Fibroblast of villous mesenchyme (primary cell): ENCODE data around the gene TTLL12. TPM values are rescaled to one million over a fixed set of nuclear protein-coding genes. Genes with fewer than 3 reads are reported as not detected.
"Not testable (repeated sequence)": the region's sequence is repeated elsewhere in the genome, so short reads cannot be mapped to it uniquely, and the experiment has no call there.

Source experiments
- DNase-seq: peaks from one replicate; pipeline ENCODE4 v3.0.0-alpha.2; 2010; ENCODE audit warnings: low read depth
- H3K4me3 ChIP-seq: 2 replicates; pipeline ENCODE4 v1.5.1; 2011; ENCODE audit warnings: low read depth, mild to moderate bottlenecking, low read length
- total RNA-seq: library from RNA; depleted of rRNA; stranded (reverse); fragments of >200 nt; gene quantifications from 2 replicates; pipeline ENCODE4 v1.2.3, GENCODE V29; 2012
- TF ChIP-seq, protein P1 (sequence below): IDR thresholded peaks from 2 replicates; pipeline ENCODE4 v1.5.1; 2012; ENCODE audit warnings: low read depth, mild to moderate bottlenecking, low read length; ENCODE audit not compliant: insufficient read depth

Gene TTLL12
- total RNA-seq, 1 donor = 22.9 TPM

DNA sequence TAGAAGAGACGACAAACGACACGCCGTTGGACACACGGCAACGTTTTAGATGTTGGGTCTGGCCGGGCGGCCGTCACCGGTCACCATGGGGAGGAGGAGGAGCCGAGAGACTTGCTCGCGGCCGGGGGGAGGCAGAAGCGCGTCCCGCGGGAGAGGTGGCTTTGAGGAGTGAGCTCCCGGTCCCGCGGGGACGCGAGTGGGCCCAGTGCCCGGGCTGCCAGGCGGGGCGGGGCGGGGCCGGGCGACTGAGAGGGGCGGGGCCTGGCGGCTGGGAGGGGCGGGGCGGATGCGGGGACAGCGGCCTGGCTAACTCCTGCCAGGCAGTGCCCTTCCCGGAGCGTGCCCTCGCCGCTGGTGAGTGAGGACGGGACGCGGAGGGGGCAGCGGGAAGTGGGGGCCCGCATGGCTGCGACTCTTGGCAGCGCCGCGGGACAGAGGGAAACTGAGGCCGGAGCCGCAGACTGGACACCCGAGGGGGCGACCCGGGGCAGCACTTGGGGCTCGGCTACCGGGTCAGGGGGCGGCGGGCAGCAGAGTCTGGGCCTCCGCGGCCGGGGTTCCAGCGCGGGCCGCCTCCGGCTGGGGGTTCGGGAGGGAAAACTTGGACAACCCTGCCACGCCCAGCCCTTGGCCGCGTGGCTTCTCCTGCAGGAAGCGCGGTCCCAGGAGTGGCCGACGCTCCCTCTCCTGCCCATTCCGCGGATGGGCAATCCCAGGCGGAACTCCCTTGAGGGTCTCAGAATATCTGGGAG is 35.5 kb downstream of the TTLL12 start, which contains the start of gene TSPO:
TSPO (plus strand) TSS at position 309 of the 752 bp plus-strand sequence. CDS start 7,680 bp downstream, outside the sequence.
- TF ChIP-seq, protein P1, sequence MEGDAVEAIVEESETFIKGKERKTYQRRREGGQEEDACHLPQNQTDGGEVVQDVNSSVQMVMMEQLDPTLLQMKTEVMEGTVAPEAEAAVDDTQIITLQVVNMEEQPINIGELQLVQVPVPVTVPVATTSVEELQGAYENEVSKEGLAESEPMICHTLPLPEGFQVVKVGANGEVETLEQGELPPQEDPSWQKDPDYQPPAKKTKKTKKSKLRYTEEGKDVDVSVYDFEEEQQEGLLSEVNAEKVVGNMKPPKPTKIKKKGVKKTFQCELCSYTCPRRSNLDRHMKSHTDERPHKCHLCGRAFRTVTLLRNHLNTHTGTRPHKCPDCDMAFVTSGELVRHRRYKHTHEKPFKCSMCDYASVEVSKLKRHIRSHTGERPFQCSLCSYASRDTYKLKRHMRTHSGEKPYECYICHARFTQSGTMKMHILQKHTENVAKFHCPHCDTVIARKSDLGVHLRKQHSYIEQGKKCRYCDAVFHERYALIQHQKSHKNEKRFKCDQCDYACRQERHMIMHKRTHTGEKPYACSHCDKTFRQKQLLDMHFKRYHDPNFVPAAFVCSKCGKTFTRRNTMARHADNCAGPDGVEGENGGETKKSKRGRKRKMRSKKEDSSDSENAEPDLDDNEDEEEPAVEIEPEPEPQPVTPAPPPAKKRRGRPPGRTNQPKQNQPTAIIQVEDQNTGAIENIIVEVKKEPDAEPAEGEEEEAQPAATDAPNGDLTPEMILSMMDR = no peak
- peak; percentile 45 for DNase-seq

DNA sequence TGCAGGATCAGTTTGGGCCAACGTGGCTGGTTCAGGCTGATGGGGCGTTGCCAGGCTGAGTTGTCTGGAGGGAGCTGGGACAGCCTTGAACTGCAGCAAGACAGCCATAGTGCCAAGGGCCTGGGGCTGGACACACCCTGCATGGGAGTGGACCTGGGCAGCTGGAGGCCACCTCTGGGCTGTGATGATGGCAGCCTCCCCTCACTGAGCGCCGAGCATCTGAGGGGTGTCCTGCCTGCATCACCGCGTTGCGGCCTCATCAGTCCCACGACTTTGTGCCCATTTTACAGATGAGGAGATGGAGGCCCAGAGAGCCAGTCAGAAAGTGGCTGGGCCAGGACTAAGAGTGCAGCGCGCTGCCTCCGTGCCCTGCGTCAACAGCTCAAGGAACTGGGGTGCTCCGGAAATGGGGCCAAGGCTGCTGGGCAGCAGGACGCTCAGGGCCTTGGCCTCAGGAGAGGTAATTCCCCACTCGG is 36.2 kb downstream of the TTLL12 start:
- peak overlapping the region; percentile 77 for H3K4me3 ChIP-seq
- TF ChIP-seq, protein P1 = no peak
- DNase-seq = no peak

More for the DNA sequence above, 35.5 kb downstream of the TTLL12 start, which contains the start of gene TSPO:
- H3K4me3 ChIP-seq = peak within 1 kb of the TSS; percentile 77

DNA sequence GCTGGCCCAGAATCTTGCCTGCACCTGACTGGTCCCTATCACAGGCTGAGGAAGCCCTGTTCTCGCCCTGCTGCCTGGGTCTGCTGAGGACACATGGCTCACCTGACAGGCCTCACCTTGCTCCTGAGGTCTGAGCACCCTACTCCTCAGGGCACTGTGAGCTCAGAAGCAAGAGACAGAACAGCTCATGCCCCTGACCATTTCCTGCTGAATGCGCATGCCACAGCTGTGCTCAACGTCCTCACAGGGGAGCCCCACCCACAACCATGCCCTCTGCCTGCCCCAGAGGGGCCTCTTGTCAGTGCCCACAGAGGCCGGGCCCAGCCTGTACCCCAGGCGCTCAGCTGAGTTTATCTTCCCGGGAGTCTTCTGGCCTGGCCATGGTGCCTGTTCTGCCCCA is 38.4 kb downstream of the TTLL12 start:
- DNase-seq = no peak
- TF ChIP-seq, protein P1 = no peak

DNA sequence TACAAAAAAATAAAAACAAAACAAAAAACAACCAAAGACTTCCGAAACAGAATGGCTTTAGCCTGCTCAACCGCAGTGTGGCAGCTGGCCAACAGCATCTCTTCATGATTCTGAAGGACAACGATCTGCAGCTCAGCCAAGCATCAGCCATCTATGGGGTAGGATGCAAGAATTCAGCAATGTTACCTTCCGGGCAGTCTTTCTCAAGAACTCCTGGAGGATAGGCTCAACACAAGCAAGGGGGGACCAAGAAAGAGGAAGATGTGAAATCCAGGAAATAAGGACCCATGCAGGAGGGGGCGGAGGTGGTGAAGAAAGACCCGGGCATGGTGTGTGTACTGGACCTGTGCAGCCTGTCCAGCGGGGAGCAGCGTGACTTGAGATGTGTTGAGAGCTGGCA is 39.1 kb downstream of the TTLL12 start:
- no peak for DNase-seq
- TF ChIP-seq, protein P1 = no peak
- no peak overlapping the region for H3K4me3 ChIP-seq

More for the DNA sequence above, 38.4 kb downstream of the TTLL12 start:
- H3K4me3 ChIP-seq = no peak overlapping the region

DNA sequence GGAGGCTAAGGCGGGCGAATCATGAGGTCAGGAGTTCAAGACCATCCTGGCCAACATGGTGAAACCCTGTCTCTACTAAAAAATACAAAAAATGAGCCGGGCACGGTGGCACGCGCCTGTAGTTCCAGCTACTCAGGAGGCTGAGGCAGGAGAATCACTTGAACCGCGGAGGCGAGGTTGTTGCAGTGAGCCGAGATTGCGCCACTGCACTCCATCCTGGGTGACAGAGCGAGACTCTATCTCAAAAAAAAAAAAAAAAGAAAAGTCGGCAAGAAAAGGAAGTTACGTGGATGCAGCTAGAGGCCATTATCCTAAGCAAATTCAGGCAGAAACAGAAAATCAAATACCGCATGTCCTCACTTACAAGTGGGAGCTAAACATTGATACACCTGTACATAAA is 40.6 kb downstream of the TTLL12 start:
- DNase-seq, H3K4me3 ChIP-seq: not testable (repeated sequence)

DNA sequence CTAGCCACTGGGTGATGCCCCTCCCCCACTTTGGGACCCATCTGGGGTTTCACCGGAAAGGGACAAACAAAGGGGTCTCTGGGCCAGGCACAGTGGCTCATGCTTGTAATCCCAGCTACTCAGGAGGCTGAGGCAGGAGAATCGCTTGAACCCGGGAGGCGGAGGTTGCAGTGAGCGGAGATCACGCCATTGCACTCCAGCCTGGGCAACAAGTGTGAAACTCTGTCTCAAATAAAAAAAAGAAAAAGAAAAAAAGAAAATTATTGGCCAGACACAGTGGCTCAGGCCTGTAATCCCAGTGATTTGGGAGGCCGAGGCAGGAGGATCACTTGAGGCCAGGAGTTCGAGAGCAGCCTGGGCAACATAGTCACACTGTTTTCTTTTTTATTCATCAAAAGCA is 41.6 kb downstream of the TTLL12 start:
- DNase-seq, H3K4me3 ChIP-seq: not testable (repeated sequence)

DNA sequence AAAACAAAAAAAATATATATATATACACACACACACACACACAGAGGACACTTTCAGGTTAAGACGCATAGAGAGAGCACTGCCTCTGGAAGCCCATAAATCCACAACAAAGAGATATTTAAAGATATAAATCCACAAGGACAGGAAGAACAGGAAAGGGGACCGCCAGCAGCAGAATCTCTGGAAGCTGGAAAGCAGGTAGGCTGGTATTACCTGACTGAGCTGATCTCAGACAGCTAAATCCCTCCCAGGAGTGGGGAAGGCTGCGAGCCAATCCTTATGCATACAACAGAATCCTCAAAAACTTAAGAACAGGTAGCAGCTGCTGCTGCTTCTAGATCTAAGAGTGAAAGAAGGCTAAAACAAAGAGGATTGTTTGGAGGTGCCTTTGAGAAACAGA is 42.0 kb downstream of the TTLL12 start:
- DNase-seq = no peak
- no peak overlapping the region for H3K4me3 ChIP-seq
- TF ChIP-seq, protein P1 = no peak
